CD14-positive monocyte (primary cell): ENCODE results near the gene BDNF. TPM values are rescaled to one million over a fixed set of nuclear protein-coding genes. Genes with fewer than 3 reads are reported as not detected.

Source experiments
- DNase-seq, 3 donors: peaks; one replicate each; pipeline ENCODE4 v3.0.0-alpha.2; 2011 to 2022
- H2AFZ ChIP-seq: 2 replicates; pipeline ENCODE4 v1.6.0; 2012; ENCODE audit warnings: mild to moderate bottlenecking, low read depth, low read length, inconsistent platforms; ENCODE audit not compliant: insufficient read depth, poor library complexity, severe bottlenecking
- H3K27ac ChIP-seq, 2 donors: 1 replicate in 1 of 2; 2 replicates in 1 of 2; pipeline ENCODE4 v1.5.1; 2012 to 2013; ENCODE audit warnings: low read length in 2 of 2, control low read depth in 1 of 2, inconsistent platforms in 1 of 2, low read depth in 1 of 2, mild to moderate bottlenecking in 1 of 2
- H3K27me3 ChIP-seq, 2 donors: one replicate each; pipeline versions ENCODE4 v1.6.0 to v1.6.1; 2011 to 2013; ENCODE audit warnings: low read length in 2 of 2; ENCODE audit not compliant: control insufficient read depth in 2 of 2, insufficient read depth in 2 of 2
- H3K36me3 ChIP-seq, 2 donors: replicated peaks in 1 of 2; 1 replicate in 1 of 2; 2 replicates in 1 of 2; pipeline versions ENCODE4 v1.5.1 to v1.6.1; 2012 to 2013; ENCODE audit warnings: low read length in 2 of 2, control low read depth in 1 of 2, inconsistent platforms in 1 of 2, mild to moderate bottlenecking in 1 of 2; ENCODE audit not compliant: insufficient read depth in 2 of 2, control insufficient read depth in 1 of 2
- H3K4me1 ChIP-seq, 2 donors: 1 replicate in 1 of 2; 2 replicates in 1 of 2; pipeline versions ENCODE4 v1.5.1 to v1.6.1; 2012 to 2013; ENCODE audit warnings: low read length in 2 of 2, control low read depth in 1 of 2, inconsistent platforms in 1 of 2, mild to moderate bottlenecking in 1 of 2, moderate library complexity in 1 of 2; ENCODE audit not compliant: insufficient read depth in 2 of 2, control insufficient read depth in 1 of 2
- H3K4me2 ChIP-seq: replicated peaks from 2 replicates; pipeline ENCODE3; 2012; ENCODE audit warnings: low read length, moderate library complexity, mild to moderate bottlenecking; ENCODE audit not compliant: poor library complexity, severe bottlenecking; ENCODE audit errors: extremely low read depth
- H3K4me3 ChIP-seq, 3 experiments: fragments of 200-600 bp in 1 of 3; sonication (generic) in 1 of 3; replicated peaks in 1 of 3; 1 replicate in 2 of 3; 2 replicates in 1 of 3; pipeline ENCODE4 v1.5.1; 2011 to 2013; ENCODE audit warnings: low read length in 3 of 3, mild to moderate bottlenecking in 3 of 3, control low read depth in 2 of 3, low read depth in 2 of 3, inconsistent platforms in 1 of 3, moderate library complexity in 1 of 3
- H3K79me2 ChIP-seq: 2 replicates; pipeline ENCODE4 v1.6.0; 2012; ENCODE audit warnings: mild to moderate bottlenecking, control low read depth, inconsistent platforms, low read length, moderate library complexity; ENCODE audit not compliant: insufficient read depth
- H3K9ac ChIP-seq: 2 replicates; pipeline ENCODE4 v1.6.0; 2017; ENCODE audit warnings: low read length, mild to moderate bottlenecking; ENCODE audit not compliant: insufficient read depth, poor library complexity, severe bottlenecking
- H3K9me3 ChIP-seq, 2 donors: replicated peaks in 1 of 2; 1 replicate in 1 of 2; 2 replicates in 1 of 2; pipeline versions ENCODE4 v1.5.1 to v1.6.1; 2012 to 2013; ENCODE audit warnings: low read length in 2 of 2, control low read depth in 1 of 2; ENCODE audit not compliant: control insufficient read depth in 1 of 2, insufficient read depth in 1 of 2
- H4K20me1 ChIP-seq: 2 replicates; pipeline ENCODE4 v1.6.0; 2012; ENCODE audit warnings: mild to moderate bottlenecking, low read length, control low read depth, moderate library complexity; ENCODE audit not compliant: insufficient read depth
- H3K27ac Mint-ChIP-seq, 7 donors: one replicate each; pipeline ENCODE4 v1.8.0; 2020; ENCODE audit warnings: mild to moderate bottlenecking in 7 of 7, mixed read lengths in 7 of 7, moderate library complexity in 6 of 7, inconsistent platforms in 2 of 7
- H3K27me3 Mint-ChIP-seq, 3 donors: one replicate each; pipeline ENCODE4 v1.8.0; 2021 to 2022; ENCODE audit warnings: low read depth in 3 of 3, mild to moderate bottlenecking in 3 of 3, mixed read lengths in 3 of 3, moderate library complexity in 3 of 3, inconsistent platforms in 1 of 3
- H3K36me3 Mint-ChIP-seq, 2 donors: one replicate each; pipeline ENCODE4 v1.8.0; 2020; ENCODE audit warnings: mixed read lengths in 2 of 2, inconsistent platforms in 1 of 2, mild to moderate bottlenecking in 1 of 2
- H3K4me1 Mint-ChIP-seq: one replicate; pipeline ENCODE4 v1.8.0; 2020; ENCODE audit warnings: mild to moderate bottlenecking, mixed read lengths
- H3K4me3 Mint-ChIP-seq, 2 donors: one replicate each; pipeline ENCODE4 v1.8.0; 2020; ENCODE audit warnings: mild to moderate bottlenecking in 2 of 2, mixed read lengths in 2 of 2, moderate library complexity in 1 of 2
- H3K9me3 Mint-ChIP-seq, 7 donors: one replicate each; pipeline ENCODE4 v1.8.0; 2020 to 2022; ENCODE audit warnings: mixed read lengths in 7 of 7, mild to moderate bottlenecking in 6 of 7, moderate library complexity in 6 of 7, inconsistent platforms in 2 of 7
- WGBS: methylation state at CpG from one replicate; pipeline ENCODE4 v1.1.5; 2013; ENCODE audit warnings: missing lambda C conversion rate; ENCODE audit not compliant: insufficient coverage; 5-methylcytosine and 5-hydroxymethylcytosine counted together
- intact Hi-C, 2 donors: fragments of 100-400 bp; cut with micrococcal nuclease; formaldehyde crosslinking; loops; one replicate each; pipeline versions ENCODE4 v1.15.0 to v1.15.1; 2023
- polyA plus RNA-seq, 3 donors: library from polyadenylated mRNA; depleted of rRNA in 1 of 3; unstranded in 2 of 3; stranded (reverse) in 1 of 3; fragments of 300-500 nt in 2 of 3; fragments of >200 nt in 1 of 3; fragmentation: Illumina TruSeq in 2 of 3; gene quantifications; 1 replicate in 2 of 3; 2 replicates in 1 of 3; pipeline ENCODE4 v1.2.3, GENCODE V29; 2012 to 2021
- TF ChIP-seq, protein P1 (sequence below): fragments of 200-600 bp; IDR thresholded peaks from one replicate; pipeline ENCODE4 v1.8.0; 2022; ENCODE audit warnings: antibody characterized with exemption, mild to moderate bottlenecking

Gene BDNF
- polyA plus RNA-seq, 3 donors = not detected

DNA sequence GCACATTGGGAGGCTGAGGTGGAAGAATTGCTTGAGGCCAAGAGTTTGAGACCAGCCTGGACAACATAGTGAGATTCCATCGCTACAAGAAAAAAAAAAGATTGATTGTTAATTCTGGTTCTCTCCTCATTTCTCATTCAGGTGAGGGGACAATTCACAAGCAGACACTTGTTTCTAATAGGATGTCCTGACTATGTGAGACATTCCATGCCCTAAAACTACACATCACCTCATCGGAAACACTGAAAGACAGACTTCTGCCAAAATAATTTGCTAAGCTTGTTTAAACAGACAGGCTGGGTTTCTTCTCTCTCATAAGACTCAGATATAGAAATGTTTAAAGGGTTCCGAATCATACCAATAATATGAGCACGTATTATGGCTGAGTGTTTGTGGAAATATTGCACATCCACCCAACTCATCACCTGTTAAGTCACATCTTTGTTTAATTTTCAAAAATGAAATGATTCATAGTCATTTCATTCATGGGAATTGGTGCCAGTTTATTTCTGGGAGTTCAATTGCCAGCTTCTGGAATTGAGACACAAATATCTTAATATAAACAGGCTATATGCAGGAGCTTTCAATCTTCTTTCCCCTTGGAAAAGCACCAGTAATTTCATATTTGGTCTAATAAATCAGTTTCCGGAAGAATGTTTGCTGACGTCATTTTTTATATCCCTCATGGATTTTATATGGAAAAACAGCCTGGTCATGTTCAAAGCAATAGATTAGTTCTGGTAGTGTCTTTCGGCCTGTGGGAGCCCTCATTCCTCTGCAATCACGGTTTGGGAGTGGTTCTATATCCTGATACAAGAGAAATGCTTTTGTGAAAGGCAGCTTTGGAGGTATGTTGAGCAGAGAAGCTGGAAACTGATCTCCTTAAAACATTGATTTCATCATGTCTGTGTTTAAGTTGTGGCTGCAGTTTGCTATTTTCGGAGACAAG lies 87.0 kb downstream of the BDNF start:
- Mint-ChIP-seq H3K4me1 (no peaks in the 10 kb centered on the region), H3K27ac (no peak overlapping the region), H3K36me3 (no peaks in the 10 kb centered on the region), H3K9me3 (peaks cover 0 to 8% (median 0%) of the 10 kb centered on the region in 7 donors), H3K27me3 (peaks cover 0 to 3% (median 2%) of the 10 kb centered on the region in 3 donors), H3K4me3 (no peak overlapping the region)
- no peaks in the 10 kb centered on the region for H3K79me2 ChIP-seq
- TF ChIP-seq, protein P1, sequence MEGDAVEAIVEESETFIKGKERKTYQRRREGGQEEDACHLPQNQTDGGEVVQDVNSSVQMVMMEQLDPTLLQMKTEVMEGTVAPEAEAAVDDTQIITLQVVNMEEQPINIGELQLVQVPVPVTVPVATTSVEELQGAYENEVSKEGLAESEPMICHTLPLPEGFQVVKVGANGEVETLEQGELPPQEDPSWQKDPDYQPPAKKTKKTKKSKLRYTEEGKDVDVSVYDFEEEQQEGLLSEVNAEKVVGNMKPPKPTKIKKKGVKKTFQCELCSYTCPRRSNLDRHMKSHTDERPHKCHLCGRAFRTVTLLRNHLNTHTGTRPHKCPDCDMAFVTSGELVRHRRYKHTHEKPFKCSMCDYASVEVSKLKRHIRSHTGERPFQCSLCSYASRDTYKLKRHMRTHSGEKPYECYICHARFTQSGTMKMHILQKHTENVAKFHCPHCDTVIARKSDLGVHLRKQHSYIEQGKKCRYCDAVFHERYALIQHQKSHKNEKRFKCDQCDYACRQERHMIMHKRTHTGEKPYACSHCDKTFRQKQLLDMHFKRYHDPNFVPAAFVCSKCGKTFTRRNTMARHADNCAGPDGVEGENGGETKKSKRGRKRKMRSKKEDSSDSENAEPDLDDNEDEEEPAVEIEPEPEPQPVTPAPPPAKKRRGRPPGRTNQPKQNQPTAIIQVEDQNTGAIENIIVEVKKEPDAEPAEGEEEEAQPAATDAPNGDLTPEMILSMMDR = no peak
- intact Hi-C loops = no loop called here
- H4K20me1 ChIP-seq = no peaks in the 10 kb centered on the region
- no peak overlapping the region for H2AFZ ChIP-seq
- H3K36me3 ChIP-seq = no peaks in the 10 kb centered on the region
- H3K4me3 ChIP-seq = no peak overlapping the region
- no peak overlapping the region for H3K9ac ChIP-seq
- no peak for DNase-seq
- no peak overlapping the region for H3K27ac ChIP-seq
- WGBS = 100% methylated on average over 2 of the region's 9 CpGs
- H3K9me3 ChIP-seq = no peaks in the 10 kb centered on the region
- H3K27me3 ChIP-seq = no peaks in the 10 kb centered on the region
- H3K4me2 ChIP-seq = no peak overlapping the region
- H3K4me1 ChIP-seq = no peaks in the 10 kb centered on the region

DNA sequence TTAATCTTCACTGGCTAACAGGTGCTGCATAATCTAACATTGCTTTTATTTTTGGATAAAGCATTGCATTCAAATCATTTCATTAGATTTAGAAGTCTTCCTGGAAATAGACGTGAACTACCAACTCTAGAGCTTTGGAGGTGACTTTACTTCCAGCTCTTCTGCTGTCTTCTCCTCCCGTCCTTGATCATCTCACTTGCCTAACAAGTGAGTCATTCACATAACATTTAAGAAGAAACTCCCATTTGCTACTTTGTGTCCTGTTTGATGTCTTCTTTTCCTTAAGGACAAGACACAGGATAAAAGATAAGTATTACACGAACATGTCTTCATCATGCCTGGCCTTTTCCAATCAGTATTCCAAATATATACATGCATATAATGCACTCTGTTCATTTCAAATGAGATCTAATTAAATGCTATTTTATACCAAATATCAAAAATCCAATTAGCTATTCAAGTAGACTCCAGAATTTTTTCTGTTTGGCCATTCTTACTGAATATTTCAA lies 88.3 kb downstream of the BDNF start:
- no peaks in the 10 kb centered on the region for H3K27me3 ChIP-seq
- Mint-ChIP-seq H3K4me1 (no peaks in the 10 kb centered on the region), H3K4me3 (no peak overlapping the region), H3K27ac (no peak overlapping the region), H3K9me3 (peaks cover 0 to 8% (median 0%) of the 10 kb centered on the region in 7 donors), H3K27me3 (peaks cover 0 to 2% (median under 1%) of the 10 kb centered on the region in 3 donors), H3K36me3 (no peaks in the 10 kb centered on the region)
- no peaks in the 10 kb centered on the region for H3K79me2 ChIP-seq
- TF ChIP-seq, protein P1 = no peak
- H3K9me3 ChIP-seq = no peaks in the 10 kb centered on the region
- DNase-seq = no peak
- 100% methylated on average over 1 of the region's 3 CpGs for WGBS
- no peak overlapping the region for H3K4me3 ChIP-seq
- intact Hi-C loops = no loop called here
- H3K4me2 ChIP-seq = no peak overlapping the region
- no peak overlapping the region for H3K27ac ChIP-seq
- no peaks in the 10 kb centered on the region for H3K4me1 ChIP-seq
- H3K9ac ChIP-seq = no peak overlapping the region
- H4K20me1 ChIP-seq = no peaks in the 10 kb centered on the region
- no peak overlapping the region for H2AFZ ChIP-seq
- no peaks in the 10 kb centered on the region for H3K36me3 ChIP-seq
